ENCODE data around the gene EIF3J. TPM values are rescaled to one million over a fixed set of nuclear protein-coding genes. Genes with fewer than 3 reads are reported as not detected.
A peak's percentile ranks its signal among the peaks of the same experiment; 100 is the strongest.
"Not testable (repeated sequence)": the region's sequence is repeated elsewhere in the genome, so short reads cannot be mapped to it uniquely, and the experiment has no call there.

EIF3J gene
- total RNA-seq, 1 donor from 2014 or later, result 76.2 TPM

GRCh38 chr15:44529864-44530604, 6.9 kb upstream of the EIF3J start:
- DNase-seq (ENCODE audit: low spot score), result no peak
- H3K9me3 ChIP-seq (ENCODE audit: low read depth), result no peaks in the 10 kb centered on the region
- Mint-ChIP-seq H3K4me1 (peaks cover 2% of the 10 kb centered on the region), H3K36me3 (peaks cover 5% of the 10 kb centered on the region), H3K27me3 (ENCODE audit: insufficient read depth, low read depth) (peaks cover 3% of the 10 kb centered on the region), H3K9me3 (no peaks in the 10 kb centered on the region), H3K27ac (no peak overlapping the region), H3K4me3 (no peak overlapping the region)
- no peaks in the 10 kb centered on the region for H3K4me1 ChIP-seq
- H2AFZ ChIP-seq (replicated peaks), result no peak overlapping the region
- no peak overlapping the region for H3K4me3 ChIP-seq
- TF ChIP-seq EZH2 (IDR thresholded peaks at IDR 0.05) (no peak), EZH2phosphoT487 (IDR thresholded peaks at IDR 0.05) (no peak)
- TF ChIP-seq, protein P1, sequence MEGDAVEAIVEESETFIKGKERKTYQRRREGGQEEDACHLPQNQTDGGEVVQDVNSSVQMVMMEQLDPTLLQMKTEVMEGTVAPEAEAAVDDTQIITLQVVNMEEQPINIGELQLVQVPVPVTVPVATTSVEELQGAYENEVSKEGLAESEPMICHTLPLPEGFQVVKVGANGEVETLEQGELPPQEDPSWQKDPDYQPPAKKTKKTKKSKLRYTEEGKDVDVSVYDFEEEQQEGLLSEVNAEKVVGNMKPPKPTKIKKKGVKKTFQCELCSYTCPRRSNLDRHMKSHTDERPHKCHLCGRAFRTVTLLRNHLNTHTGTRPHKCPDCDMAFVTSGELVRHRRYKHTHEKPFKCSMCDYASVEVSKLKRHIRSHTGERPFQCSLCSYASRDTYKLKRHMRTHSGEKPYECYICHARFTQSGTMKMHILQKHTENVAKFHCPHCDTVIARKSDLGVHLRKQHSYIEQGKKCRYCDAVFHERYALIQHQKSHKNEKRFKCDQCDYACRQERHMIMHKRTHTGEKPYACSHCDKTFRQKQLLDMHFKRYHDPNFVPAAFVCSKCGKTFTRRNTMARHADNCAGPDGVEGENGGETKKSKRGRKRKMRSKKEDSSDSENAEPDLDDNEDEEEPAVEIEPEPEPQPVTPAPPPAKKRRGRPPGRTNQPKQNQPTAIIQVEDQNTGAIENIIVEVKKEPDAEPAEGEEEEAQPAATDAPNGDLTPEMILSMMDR (IDR thresholded peaks at IDR 0.05), result no peak
- no peak overlapping the region for H3K4me2 ChIP-seq
- no peaks in the 10 kb centered on the region for H3K27me3 ChIP-seq
- no peak overlapping the region for H3K9ac ChIP-seq
- peaks cover 2% of the 10 kb centered on the region for H3K79me2 ChIP-seq (ENCODE audit: low read depth)
- peaks cover 54% of the 10 kb centered on the region for H3F3A ChIP-seq (ENCODE audit: low read depth)
- H4K20me1 ChIP-seq (ENCODE audit: low read depth), result peaks cover 7% of the 10 kb centered on the region
- peak overlapping the region; percentile 80 for H3K27ac ChIP-seq
- peaks cover 9% of the 10 kb centered on the region for H3K36me3 ChIP-seq

GRCh38 chr15:44530653-44531052, 6.3 kb upstream of the EIF3J start:
- H3K9me3 ChIP-seq (ENCODE audit: low read depth), result no peaks in the 10 kb centered on the region
- H2AFZ ChIP-seq (replicated peaks), result no peak overlapping the region
- peaks cover 8% of the 10 kb centered on the region for H3K79me2 ChIP-seq (ENCODE audit: low read depth)
- H3K9me3 Mint-ChIP-seq, result no peaks in the 10 kb centered on the region
- peak overlapping the region; percentile 80 for H3K27ac ChIP-seq
- H3K27me3 ChIP-seq, result no peaks in the 10 kb centered on the region
- peaks cover 7% of the 10 kb centered on the region for H4K20me1 ChIP-seq (ENCODE audit: low read depth)
- H3K4me3 Mint-ChIP-seq, result no peak overlapping the region
- no peak overlapping the region for H3K9ac ChIP-seq
- peaks cover 6% of the 10 kb centered on the region for H3K4me1 Mint-ChIP-seq
- no peak overlapping the region for H3K4me2 ChIP-seq
- peaks cover 3% of the 10 kb centered on the region for H3K36me3 Mint-ChIP-seq
- peaks cover 3% of the 10 kb centered on the region for H3K27me3 Mint-ChIP-seq (ENCODE audit: insufficient read depth, low read depth)
- TF ChIP-seq EZH2 (IDR thresholded peaks at IDR 0.05) (no peak), EZH2phosphoT487 (IDR thresholded peaks at IDR 0.05) (no peak)
- TF ChIP-seq, protein P1 (IDR thresholded peaks at IDR 0.05), result no peak
- H3F3A ChIP-seq (ENCODE audit: low read depth), result peaks cover 55% of the 10 kb centered on the region
- no peaks in the 10 kb centered on the region for H3K4me1 ChIP-seq
- DNase-seq (ENCODE audit: low spot score), result no peak
- H3K4me3 ChIP-seq, result no peak overlapping the region
- peaks cover 9% of the 10 kb centered on the region for H3K36me3 ChIP-seq
- no peak overlapping the region for H3K27ac Mint-ChIP-seq

- not testable (repeated sequence) for H3K36me3 Mint-ChIP-seq; H3K4me2 ChIP-seq; H3K27me3 ChIP-seq; H3K4me1 ChIP-seq; H3K27ac Mint-ChIP-seq; H3K9ac ChIP-seq; H3K4me3 ChIP-seq; H4K20me1 ChIP-seq (ENCODE audit: low read depth); H3K9me3 ChIP-seq (ENCODE audit: low read depth); DNase-seq (ENCODE audit: low spot score); H2AFZ ChIP-seq (replicated peaks); H3K36me3 ChIP-seq; H3K27me3 Mint-ChIP-seq (ENCODE audit: insufficient read depth, low read depth); H3K27ac ChIP-seq; H3K4me3 Mint-ChIP-seq; H3K9me3 Mint-ChIP-seq
- H3K4me1 Mint-ChIP-seq, result peaks cover 11% of the 10 kb centered on the region
- peaks cover 12% of the 10 kb centered on the region for H3K79me2 ChIP-seq (ENCODE audit: low read depth)
- peaks cover 56% of the 10 kb centered on the region for H3F3A ChIP-seq (ENCODE audit: low read depth)
Measured at GRCh38 chr15:44532275-44532674, 4.7 kb upstream of the EIF3J start.

DNA sequence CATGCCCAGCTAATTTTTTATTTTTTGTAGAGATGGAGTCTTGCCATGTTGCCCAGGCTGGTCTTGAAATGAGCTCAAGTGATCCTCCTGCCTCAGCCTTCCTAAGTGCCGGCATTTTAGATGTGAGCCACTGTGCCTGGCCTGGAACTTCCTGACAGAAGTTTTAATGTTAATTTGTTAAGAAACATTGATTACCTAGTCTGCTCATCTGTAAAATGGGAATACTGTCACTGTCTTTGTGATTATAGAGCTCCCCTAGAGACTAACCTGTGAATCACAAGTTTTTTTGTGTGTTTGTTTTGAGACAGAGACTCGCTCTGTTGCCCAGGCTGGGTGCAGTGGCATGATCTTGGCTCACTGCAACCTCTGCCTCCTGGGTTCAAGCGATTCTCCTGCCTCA, 4.3 kb upstream of the EIF3J start:
- Mint-ChIP-seq H3K36me3 (peaks cover 5% of the 10 kb centered on the region), H3K4me3 (peak overlapping the region; percentile 16), H3K4me1 (peaks cover 12% of the 10 kb centered on the region), H3K27ac (no peak overlapping the region), H3K27me3 (ENCODE audit: insufficient read depth, low read depth) (peaks cover 6% of the 10 kb centered on the region), H3K9me3 (no peaks in the 10 kb centered on the region)
- no peak overlapping the region for H3K4me2 ChIP-seq
- no peaks in the 10 kb centered on the region for H3K27me3 ChIP-seq
- H3F3A ChIP-seq (ENCODE audit: low read depth), result peaks cover 56% of the 10 kb centered on the region
- H3K9ac ChIP-seq, result no peak overlapping the region
- H3K36me3 ChIP-seq, result no peaks in the 10 kb centered on the region
- H3K4me1 ChIP-seq, result no peaks in the 10 kb centered on the region
- H4K20me1 ChIP-seq (ENCODE audit: low read depth), result peaks cover 4% of the 10 kb centered on the region
- H3K4me3 ChIP-seq, result no peak overlapping the region
- TF ChIP-seq, protein P1 (IDR thresholded peaks at IDR 0.05), result no peak
- TF ChIP-seq EZH2phosphoT487 (IDR thresholded peaks at IDR 0.05) (no peak), EZH2 (IDR thresholded peaks at IDR 0.05) (no peak)
- no peaks in the 10 kb centered on the region for H3K9me3 ChIP-seq (ENCODE audit: low read depth)
- no peak for DNase-seq (ENCODE audit: low spot score)
- no peak overlapping the region for H2AFZ ChIP-seq (replicated peaks)
- no peak overlapping the region for H3K27ac ChIP-seq
- H3K79me2 ChIP-seq (ENCODE audit: low read depth), result peaks cover 15% of the 10 kb centered on the region
